GM12878 (cell line): Measurements from ENCODE around the gene HACE1. TPM values are rescaled to one million over a fixed set of nuclear protein-coding genes. Genes with fewer than 3 reads are reported as not detected.

Experiments used
- ATF2 ChIP-seq: IDR thresholded peaks from 2 replicates; pipeline ENCODE4 v1.6.1; 2012; ENCODE audit warnings: low read length, inconsistent platforms
- BACH1 ChIP-seq: fragments of 450-650 bp; IDR thresholded peaks from 2 replicates; pipeline ENCODE4 v1.6.1; 2017; ENCODE audit warnings: mild to moderate bottlenecking, borderline replicate concordance
- BMI1 ChIP-seq: fragments of 450-650 bp; IDR thresholded peaks from 2 replicates; pipeline ENCODE4 v1.6.1; 2016; ENCODE audit warnings: mild to moderate bottlenecking, moderate library complexity, borderline replicate concordance
- BRCA1 ChIP-seq: IDR thresholded peaks from 2 replicates; pipeline ENCODE4 v1.6.1; 2011; ENCODE audit warnings: low read depth, low read length, improper control_type of control experiment
- CBX5 ChIP-seq: sonication (generic); IDR thresholded peaks from 2 replicates; pipeline ENCODE4 v1.6.1; 2016; ENCODE audit warnings: low read depth, moderate library complexity, mild to moderate bottlenecking, inconsistent platforms
- EED ChIP-seq: sonication (generic); IDR thresholded peaks from 2 replicates; pipeline ENCODE4 v1.6.1; 2016; ENCODE audit warnings: antibody characterized with exemption, low read depth
- EGR1 ChIP-seq, 2 experiments: IDR thresholded peaks; 1 replicate in 1 of 2; 2 replicates in 1 of 2; pipeline ENCODE4 v1.6.1; 2011 to 2012; ENCODE audit warnings: low read depth in 2 of 2, low read length in 2 of 2, borderline replicate concordance in 1 of 2, mild to moderate bottlenecking in 1 of 2, moderate library complexity in 1 of 2
- ESRRA ChIP-seq: IDR thresholded peaks from 2 replicates; pipeline ENCODE4 v1.6.1; 2012; ENCODE audit warnings: mild to moderate bottlenecking, low read length, improper control_type of control experiment
- HSF1 ChIP-seq: fragments of 150-350 bp; IDR thresholded peaks from 2 replicates; pipeline ENCODE4 v1.6.1; 2014; ENCODE audit warnings: mild to moderate bottlenecking, low read depth, low read length
- JUNB ChIP-seq: IDR thresholded peaks from 2 replicates; pipeline ENCODE4 v1.6.1; 2016; ENCODE audit warnings: antibody characterized with exemption, mild to moderate bottlenecking
- JUND ChIP-seq: IDR thresholded peaks from 2 replicates; pipeline ENCODE4 v1.6.1; 2012; ENCODE audit warnings: low read depth, mild to moderate bottlenecking, low read length, improper control_type of control experiment, moderate library complexity
- MEF2A ChIP-seq: IDR thresholded peaks from 2 replicates; pipeline ENCODE4 v1.6.1; 2011; ENCODE audit warnings: low read depth, mild to moderate bottlenecking, low read length, moderate library complexity; ENCODE audit not compliant: insufficient read depth
- MLLT1 ChIP-seq: fragments of 450-650 bp; IDR thresholded peaks from 2 replicates; pipeline ENCODE4 v1.6.1; 2016; ENCODE audit warnings: mild to moderate bottlenecking
- MYC ChIP-seq: IDR thresholded peaks from 2 replicates; pipeline ENCODE4 v1.6.1; 2011; ENCODE audit warnings: mild to moderate bottlenecking, low read length, moderate library complexity, inconsistent platforms; ENCODE audit not compliant: insufficient read depth, insufficient replicate concordance, insufficient read length, severe bottlenecking
- NFIC ChIP-seq: IDR thresholded peaks from 2 replicates; pipeline ENCODE4 v1.6.1; 2012; ENCODE audit warnings: low read depth, mild to moderate bottlenecking, inconsistent platforms, low read length, moderate library complexity
- NFYB ChIP-seq: IDR thresholded peaks from 2 replicates; pipeline ENCODE4 v1.6.1; 2011; ENCODE audit warnings: low read depth, mild to moderate bottlenecking, low read length, improper control_type of control experiment, moderate library complexity; ENCODE audit not compliant: insufficient read depth
- NR2F1 ChIP-seq: fragments of 450-650 bp; conservative IDR thresholded peaks from 2 replicates; pipeline ENCODE4 v1.6.1; 2017; ENCODE audit warnings: mild to moderate bottlenecking
- PAX5 ChIP-seq: IDR thresholded peaks from 2 replicates; pipeline ENCODE4 v1.6.1; 2011; ENCODE audit warnings: low read depth, low read length, borderline replicate concordance
- POLR2AphosphoS2 ChIP-seq: IDR thresholded peaks from 2 replicates; pipeline ENCODE4 v1.6.1; 2011; ENCODE audit warnings: low read depth, mild to moderate bottlenecking, low read length, improper control_type of control experiment, moderate library complexity
- RAD51 ChIP-seq: fragments of 450-650 bp; IDR thresholded peaks from 2 replicates; pipeline ENCODE4 v1.6.1; 2016; ENCODE audit warnings: moderate library complexity, mild to moderate bottlenecking, inconsistent platforms
- RBBP5 ChIP-seq: fragments of 200-600 bp; sonication (generic); conservative IDR thresholded peaks from 2 replicates; pipeline ENCODE4 v1.6.1; 2016
- RUNX3 ChIP-seq: IDR thresholded peaks from 2 replicates; pipeline ENCODE4 v1.6.1; 2012; ENCODE audit warnings: low read length, inconsistent platforms
- SMARCA5 ChIP-seq: fragments of 450-650 bp; IDR thresholded peaks from 2 replicates; pipeline ENCODE4 v1.6.1; 2017; ENCODE audit warnings: mild to moderate bottlenecking
- SMC3 ChIP-seq: IDR thresholded peaks from 2 replicates; pipeline ENCODE4 v1.6.1; 2011; ENCODE audit warnings: low read length, improper control_type of control experiment, borderline replicate concordance
- TARDBP ChIP-seq: IDR thresholded peaks from 2 replicates; pipeline ENCODE4 v1.6.1; 2016; ENCODE audit warnings: borderline replicate concordance
- USF2 ChIP-seq: IDR thresholded peaks from 2 replicates; pipeline ENCODE4 v1.6.1; 2011; ENCODE audit warnings: low read depth, low read length, improper control_type of control experiment, borderline replicate concordance
- ZNF274 ChIP-seq: IDR thresholded peaks from one replicate; pipeline ENCODE4 v1.8.0; 2011; ENCODE audit not compliant: insufficient read length, insufficient read depth
- polyA plus RNA-seq, 11 experiments: library from polyadenylated mRNA; depleted of rRNA in 4 of 11; unstranded in 6 of 11; stranded (reverse) in 5 of 11; fragments of >200 nt; fragmentation: Nextera tagmentation in 4 of 11; fragmentation: Illumina TruSeq in 1 of 11; extraction: Ambion mirVana in 4 of 11; extraction: Trizol in 1 of 11; gene quantifications; 1 replicate in 1 of 11; 2 replicates in 10 of 11; pipeline versions ENCODE4 v1.2.1 to v1.2.3, GENCODE V29; 2011 to 2016; ENCODE audit warnings: inconsistent platforms in 2 of 11, missing spikeins in 2 of 11, low read depth in 1 of 11
- total RNA-seq, 4 experiments: library from RNA; depleted of rRNA in 3 of 4; stranded (reverse); fragments of >200 nt in 3 of 4; fragmentation: Illumina TruSeq in 1 of 4; extraction: Trizol in 1 of 4; gene quantifications; 2 replicates each; pipeline versions ENCODE4 v1.2.1 to v1.2.3, GENCODE V29; 2013 to 2021

Gene HACE1
- total and polyA plus RNA-seq, 10 of the 15 experiments (the other 5 are each of a cell fraction or from before 2014, with no cell fraction given), result 1.6 to 16.9 (median 5.6) TPM

GRCh38 chr6:104859225-104860146 lies at the start of gene HACE1 (continued):
- TF ChIP-seq MEF2A, result no peak
- no peak for TF ChIP-seq RAD51
- peak; percentile 86 for TF ChIP-seq TARDBP
- no peak for TF ChIP-seq ESRRA
- no peak for TF ChIP-seq ZNF274
- no peak for TF ChIP-seq NFYB
- TF ChIP-seq SMC3, result no peak
- TF ChIP-seq NR2F1, result peak; percentile 55; the same call in 1 of the 2 replicates
- no peak for TF ChIP-seq JUNB
- peak; percentile 56; the same call in 1 of the 2 replicates for TF ChIP-seq BACH1
- TF ChIP-seq EED, result no peak
- peak; percentile 96 for TF ChIP-seq MLLT1
- TF ChIP-seq SMARCA5, result peak; percentile 58; the same call in 1 of the 2 replicates
- TF ChIP-seq USF2, result no peak
- TF ChIP-seq EGR1 (IDR thresholded peaks at IDR 0.05; ENCODE audit: borderline replicate concordance in 1 of 2, low read depth in 2 of 2, low read length in 2 of 2), result peak; percentile 80 to 82
- TF ChIP-seq POLR2AphosphoS2, result no peak
- no peak for TF ChIP-seq ATF2
- TF ChIP-seq PAX5, result 0 out of 2 replicates have a peak, but pooled peaks have one; percentile 5
- TF ChIP-seq HSF1, result no peak
- TF ChIP-seq JUND, result no peak
- TF ChIP-seq MYC, result no peak
- no peak for TF ChIP-seq RBBP5
- no peak for TF ChIP-seq BRCA1
- no peak; the same call in 1 of the 2 replicates for TF ChIP-seq CBX5
- peak; percentile 11 for TF ChIP-seq RUNX3
- TF ChIP-seq BMI1, result no peak
- no peak for TF ChIP-seq NFIC
